Keratinocyte (primary cell): ENCODE measurements around the gene S100A13. TPM values are rescaled to one million over a fixed set of nuclear protein-coding genes. Genes with fewer than 3 reads are reported as not detected.
"Not testable (repeated sequence)": the region's sequence is repeated elsewhere in the genome, so short reads cannot be mapped to it uniquely, and the experiment has no call there.

ENCODE experiments used
- DNase-seq: peaks from one replicate; pipeline ENCODE4 v3.0.0-alpha.2; 2011; ENCODE audit warnings: low read depth, missing footprints, low spot score
- FAIRE-seq: peaks from 2 replicates; lab custom pipeline; 2011; peaks lifted over from hg19 to GRCh38; lab: Jason Lieb, UNC
- H2AFZ ChIP-seq: 2 replicates; pipeline ENCODE4 v1.6.0; 2012; ENCODE audit warnings: low read length, control low read depth, inconsistent platforms; ENCODE audit not compliant: control insufficient read depth
- H3K27ac ChIP-seq: 2 replicates; pipeline ENCODE4 v1.5.1; 2011; ENCODE audit warnings: low read length; ENCODE audit not compliant: control insufficient read depth, insufficient read depth
- H3K27me3 ChIP-seq: 3 replicates; pipeline ENCODE4 v1.6.0; 2011; ENCODE audit warnings: low read length; ENCODE audit not compliant: control insufficient read depth, insufficient read depth; ENCODE audit errors: extremely low read depth
- H3K36me3 ChIP-seq, 2 experiments: 2 replicates in 1 of 2; 3 replicates in 1 of 2; pipeline ENCODE4 v1.5.1; 2011; ENCODE audit warnings: low read length in 2 of 2, mild to moderate bottlenecking in 1 of 2; ENCODE audit not compliant: control insufficient read depth in 2 of 2, insufficient read depth in 2 of 2; ENCODE audit errors: extremely low read depth in 1 of 2
- H3K4me1 ChIP-seq: 3 replicates; pipeline ENCODE4 v1.5.1; 2011; ENCODE audit warnings: low read length; ENCODE audit not compliant: control insufficient read depth, insufficient read depth; ENCODE audit errors: extremely low read depth
- H3K4me2 ChIP-seq: 3 replicates; pipeline ENCODE4 v1.6.0; 2011; ENCODE audit warnings: low read depth, low read length; ENCODE audit not compliant: control insufficient read depth, insufficient read depth; ENCODE audit errors: extremely low read depth
- H3K4me3 ChIP-seq, 3 experiments: fragments of 200-600 bp in 1 of 3; sonication (generic) in 1 of 3; 2 replicates in 2 of 3; 3 replicates in 1 of 3; pipeline ENCODE4 v1.5.1; 2011 to 2016; ENCODE audit warnings: low read length in 3 of 3, mild to moderate bottlenecking in 3 of 3, control low read depth in 2 of 3, inconsistent platforms in 1 of 3, low read depth in 1 of 3, mixed read lengths in 1 of 3, mixed run types in 1 of 3, moderate library complexity in 1 of 3; ENCODE audit not compliant: control insufficient read depth in 2 of 3, insufficient read depth in 2 of 3; ENCODE audit errors: extremely low read depth in 1 of 3
- H3K79me2 ChIP-seq: 2 replicates; pipeline ENCODE4 v1.6.0; 2012; ENCODE audit warnings: low read length; ENCODE audit not compliant: control insufficient read depth, insufficient read depth
- H3K9ac ChIP-seq: 3 replicates; pipeline ENCODE4 v1.6.0; 2011; ENCODE audit warnings: low read length; ENCODE audit not compliant: control insufficient read depth, insufficient read depth; ENCODE audit errors: extremely low read depth
- H3K9me1 ChIP-seq: 3 replicates; pipeline ENCODE4 v1.6.0; 2011; ENCODE audit warnings: low read length; ENCODE audit not compliant: control insufficient read depth, insufficient read depth; ENCODE audit errors: extremely low read depth
- H3K9me3 ChIP-seq: 2 replicates; pipeline ENCODE4 v1.5.1; 2012; ENCODE audit warnings: low read depth, low read length; ENCODE audit not compliant: control insufficient read depth
- H4K20me1 ChIP-seq: 3 replicates; pipeline ENCODE4 v1.6.0; 2011; ENCODE audit warnings: low read length; ENCODE audit not compliant: control insufficient read depth, insufficient read depth; ENCODE audit errors: extremely low read depth
- EZH2 ChIP-seq: IDR thresholded peaks from one replicate; pipeline ENCODE4 v1.6.1; 2012; ENCODE audit warnings: inconsistent platforms, mild to moderate bottlenecking, low read length, moderate library complexity
- dilution Hi-C: fragments of 300-500 bp; cut with MboI; formaldehyde crosslinking; loops from one replicate; pipeline ENCODE4 v1.7.0; 2020; ENCODE audit warnings: low sequenced_read_pairs; ENCODE audit not compliant: extremely low pct_ligation_motif_present
- polyA plus RNA-seq, 5 experiments: library from polyadenylated mRNA; depleted of rRNA in 3 of 5; stranded (reverse) in 3 of 5; stranded (forward) in 1 of 5; unstranded in 1 of 5; fragments of >200 nt; gene quantifications; 1 replicate in 1 of 5; 2 replicates in 3 of 5; 3 replicates in 1 of 5; pipeline versions ENCODE4 v1.2.1 to v1.2.3, GENCODE V29; 2011 to 2012; ENCODE audit warnings: missing spikeins in 2 of 5, low read depth in 1 of 5, low replicate concordance in 1 of 5
- TF ChIP-seq, protein P1 (sequence below), 3 experiments: IDR thresholded peaks in 1 of 3; conservative IDR thresholded peaks in 1 of 3; optimal IDR thresholded peaks in 1 of 3; 2 replicates in 2 of 3; 3 replicates in 1 of 3; pipeline versions ENCODE3 to v1.5.1; 2011; ENCODE audit warnings: low read length in 3 of 3, mild to moderate bottlenecking in 3 of 3, moderate library complexity in 2 of 3, control low read depth in 1 of 3, inconsistent platforms in 1 of 3; ENCODE audit not compliant: insufficient read depth in 2 of 3; ENCODE audit errors: extremely low read depth in 1 of 3

The S100A13 gene
- polyA plus RNA-seq, 1 donor (not counting 4 experiments of a cell fraction or from before 2014, with no cell fraction given): 215 TPM

DNA sequence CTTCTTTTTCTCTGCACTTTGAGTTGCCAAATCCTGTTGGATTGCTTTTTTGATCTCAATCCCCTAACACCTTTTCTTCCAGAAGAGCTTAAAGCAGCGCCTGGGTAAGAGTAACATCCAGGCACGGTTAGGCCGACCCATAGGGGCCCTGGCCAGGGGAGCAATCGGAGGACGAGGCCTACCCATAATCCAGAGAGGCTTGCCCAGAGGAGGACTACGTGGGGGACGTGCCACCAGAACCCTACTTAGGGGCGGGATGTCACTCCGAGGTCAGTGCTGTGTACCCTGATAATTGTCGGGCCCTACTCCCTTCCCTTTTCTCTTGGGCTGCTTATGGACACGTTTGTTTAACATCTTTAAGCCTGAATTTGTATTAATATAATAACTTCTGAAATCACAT is 14.9 kb upstream of the S100A13 start:
- H3K9ac ChIP-seq: no peak overlapping the region
- dilution Hi-C loops: no loop called here
- H3K4me2 ChIP-seq: no peak overlapping the region
- no peak overlapping the region for H3K4me3 ChIP-seq
- TF ChIP-seq, protein P1, sequence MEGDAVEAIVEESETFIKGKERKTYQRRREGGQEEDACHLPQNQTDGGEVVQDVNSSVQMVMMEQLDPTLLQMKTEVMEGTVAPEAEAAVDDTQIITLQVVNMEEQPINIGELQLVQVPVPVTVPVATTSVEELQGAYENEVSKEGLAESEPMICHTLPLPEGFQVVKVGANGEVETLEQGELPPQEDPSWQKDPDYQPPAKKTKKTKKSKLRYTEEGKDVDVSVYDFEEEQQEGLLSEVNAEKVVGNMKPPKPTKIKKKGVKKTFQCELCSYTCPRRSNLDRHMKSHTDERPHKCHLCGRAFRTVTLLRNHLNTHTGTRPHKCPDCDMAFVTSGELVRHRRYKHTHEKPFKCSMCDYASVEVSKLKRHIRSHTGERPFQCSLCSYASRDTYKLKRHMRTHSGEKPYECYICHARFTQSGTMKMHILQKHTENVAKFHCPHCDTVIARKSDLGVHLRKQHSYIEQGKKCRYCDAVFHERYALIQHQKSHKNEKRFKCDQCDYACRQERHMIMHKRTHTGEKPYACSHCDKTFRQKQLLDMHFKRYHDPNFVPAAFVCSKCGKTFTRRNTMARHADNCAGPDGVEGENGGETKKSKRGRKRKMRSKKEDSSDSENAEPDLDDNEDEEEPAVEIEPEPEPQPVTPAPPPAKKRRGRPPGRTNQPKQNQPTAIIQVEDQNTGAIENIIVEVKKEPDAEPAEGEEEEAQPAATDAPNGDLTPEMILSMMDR (optimal IDR thresholded peaks at IDR 0.05 in 1 of 3, IDR thresholded peaks at IDR 0.05 in 1 of 3, conservative IDR thresholded peaks at IDR 0.05 in 1 of 3; ENCODE audit: extremely low read depth in 1 of 3, insufficient read depth in 2 of 3, low read length in 3 of 3): no peak
- TF ChIP-seq EZH2: no peak
- DNase-seq (no peak), FAIRE-seq (no peak)
- no peak overlapping the region for H2AFZ ChIP-seq
- H3K27ac ChIP-seq: no peak overlapping the region
- H3K4me1 ChIP-seq: no peaks in the 10 kb centered on the region
- H3K79me2 ChIP-seq: peaks cover 30% of the 10 kb centered on the region
- H3K27me3 ChIP-seq: no peaks in the 10 kb centered on the region
- H3K9me1 ChIP-seq: no peaks in the 10 kb centered on the region
- H3K9me3 ChIP-seq: no peaks in the 10 kb centered on the region
- peaks cover 6% of the 10 kb centered on the region for H4K20me1 ChIP-seq
- peaks cover 36 to 68% of the 10 kb centered on the region in 2 experiments for H3K36me3 ChIP-seq

DNA sequence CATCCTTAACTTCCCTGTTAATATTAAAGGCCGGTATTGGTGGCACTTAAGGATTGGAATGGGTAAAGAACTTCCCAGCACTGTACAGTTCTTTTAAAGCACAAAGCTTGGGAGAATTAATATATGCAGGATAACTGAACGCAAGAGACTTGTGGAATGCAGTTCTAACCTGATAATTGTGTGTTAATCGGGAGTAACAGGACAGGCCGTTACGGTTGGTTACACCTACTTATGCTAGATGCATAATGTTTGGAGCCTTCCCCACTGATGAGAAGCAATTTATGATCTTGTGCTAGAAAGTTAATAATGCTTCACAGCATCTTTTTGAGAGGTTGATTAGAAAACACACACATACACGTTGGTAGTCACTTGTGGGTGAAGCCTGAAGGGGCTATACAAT is 13.6 kb upstream of the S100A13 start:
- no peaks in the 10 kb centered on the region for H3K27me3 ChIP-seq
- no peaks in the 10 kb centered on the region for H3K9me1 ChIP-seq
- TF ChIP-seq, protein P1 (optimal IDR thresholded peaks at IDR 0.05 in 1 of 3, IDR thresholded peaks at IDR 0.05 in 1 of 3, conservative IDR thresholded peaks at IDR 0.05 in 1 of 3; ENCODE audit: extremely low read depth in 1 of 3, insufficient read depth in 2 of 3, low read length in 3 of 3): no peak
- TF ChIP-seq EZH2: no peak
- no peak overlapping the region for H3K9ac ChIP-seq
- FAIRE-seq (no peak), DNase-seq (no peak)
- no peak overlapping the region for H3K4me2 ChIP-seq
- H3K9me3 ChIP-seq: no peaks in the 10 kb centered on the region
- no peak overlapping the region for H3K27ac ChIP-seq
- H4K20me1 ChIP-seq: peaks cover 6% of the 10 kb centered on the region
- no peak overlapping the region for H2AFZ ChIP-seq
- dilution Hi-C loops: no loop called here
- no peak overlapping the region for H3K4me3 ChIP-seq
- peaks cover 38 to 76% of the 10 kb centered on the region in 2 experiments for H3K36me3 ChIP-seq
- peaks cover 7% of the 10 kb centered on the region for H3K4me1 ChIP-seq
- peaks cover 42% of the 10 kb centered on the region for H3K79me2 ChIP-seq

DNA sequence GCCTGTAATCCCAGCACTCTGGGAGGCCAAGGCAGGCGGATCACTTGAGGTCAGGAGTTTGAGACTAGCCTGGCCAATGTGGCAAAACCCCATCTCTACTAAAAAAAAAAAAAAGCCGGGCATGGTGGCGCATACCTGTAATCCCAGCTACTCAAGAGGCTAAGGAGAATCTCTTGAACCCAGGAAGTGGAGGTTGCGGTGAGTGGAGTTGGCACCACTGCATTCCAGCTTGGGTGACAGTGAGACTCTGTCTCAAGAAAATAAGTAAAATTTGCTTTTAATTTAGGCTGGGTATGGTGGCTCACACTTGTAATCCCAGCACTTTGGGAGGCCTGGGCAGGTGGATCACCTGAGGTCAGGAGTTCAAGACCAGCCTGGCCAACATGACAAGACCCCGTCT is 12.9 kb upstream of the S100A13 start:
- H3K9ac ChIP-seq, H3K9me3 ChIP-seq, H2AFZ ChIP-seq, H3K9me1 ChIP-seq, H4K20me1 ChIP-seq, H3K4me3 ChIP-seq, H3K4me1 ChIP-seq, H3K27me3 ChIP-seq, DNase-seq, H3K27ac ChIP-seq, FAIRE-seq, H3K4me2 ChIP-seq, dilution Hi-C loops: not testable (repeated sequence)
- Histone ChIP-seq H3K36me3 (peaks cover 39 to 73% of the 10 kb centered on the region in 2 experiments), H3K79me2 (peaks cover 49% of the 10 kb centered on the region)
